ENCODE measurements around the gene VAV2. TPM values are rescaled to one million over a fixed set of nuclear protein-coding genes. Genes with fewer than 3 reads are reported as not detected.
A peak's percentile ranks its signal among the peaks of the same experiment; 100 is the strongest.

Gene VAV2
- polyA plus RNA-seq, 2 of the 4 experiments (the other 2 are of a cell fraction), result 9.8 to 21.4 TPM

DNA sequence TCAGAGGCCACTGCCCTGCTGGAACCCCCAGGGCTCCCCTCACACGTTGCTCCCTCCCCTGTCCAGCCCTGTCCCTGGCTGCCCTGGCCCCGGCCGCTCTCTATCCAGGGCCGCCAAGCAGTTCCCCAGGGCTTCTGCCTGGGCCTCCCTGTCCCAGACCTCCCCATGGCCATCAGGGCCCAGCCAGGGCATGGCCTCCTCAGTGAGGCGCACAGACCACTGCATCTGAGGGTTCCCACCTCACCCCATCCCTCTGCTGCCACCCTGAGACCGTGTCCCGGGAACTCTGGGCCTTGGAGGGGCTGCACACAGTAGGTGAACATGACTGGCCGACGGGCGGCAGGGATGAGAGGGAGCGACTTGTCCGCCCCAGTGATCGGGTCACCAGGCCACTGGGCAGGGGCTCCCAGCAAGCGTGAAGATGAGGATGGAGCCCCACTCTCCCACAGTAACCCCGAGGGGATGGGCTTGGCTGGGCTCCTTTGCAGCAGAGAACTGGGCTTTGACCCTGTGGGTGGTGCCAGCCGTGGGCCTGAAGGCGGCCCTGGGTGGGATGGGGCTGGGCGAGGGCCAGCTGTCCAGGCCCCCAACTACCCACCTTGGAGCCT is 145.5 kb downstream of the VAV2 start:
- H3K27ac ChIP-seq, result no peak overlapping the region
- no peaks in the 10 kb centered on the region for H3K4me1 ChIP-seq
- ChIA-PET CTCF (no interaction called here), POLR2A (no interaction called here)
- WGBS (ENCODE audit: missing lambda C conversion rate), result 95% methylated on average over 10 of the region's 18 CpGs
- FAIRE-seq (no peak), DNase-seq (ENCODE audit: low read depth in 1 of 2, low spot score in 1 of 2) (no peak), ATAC-seq (no peak)
- H3K9me3 ChIP-seq, result no peaks in the 10 kb centered on the region
- no peak overlapping the region for H3K4me3 ChIP-seq
- H3K4me2 ChIP-seq, result no peak overlapping the region
- TF ChIP-seq TFCP2L1 (CRISPR knock-in tag; IDR thresholded peaks at IDR 0.05), result no peak
- TF ChIP-seq, protein P1, sequence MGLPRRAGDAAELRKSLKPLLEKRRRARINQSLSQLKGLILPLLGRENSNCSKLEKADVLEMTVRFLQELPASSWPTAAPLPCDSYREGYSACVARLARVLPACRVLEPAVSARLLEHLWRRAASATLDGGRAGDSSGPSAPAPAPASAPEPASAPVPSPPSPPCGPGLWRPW (IDR thresholded peaks at IDR 0.05), result no peak
- TF ChIP-seq, protein P2, sequence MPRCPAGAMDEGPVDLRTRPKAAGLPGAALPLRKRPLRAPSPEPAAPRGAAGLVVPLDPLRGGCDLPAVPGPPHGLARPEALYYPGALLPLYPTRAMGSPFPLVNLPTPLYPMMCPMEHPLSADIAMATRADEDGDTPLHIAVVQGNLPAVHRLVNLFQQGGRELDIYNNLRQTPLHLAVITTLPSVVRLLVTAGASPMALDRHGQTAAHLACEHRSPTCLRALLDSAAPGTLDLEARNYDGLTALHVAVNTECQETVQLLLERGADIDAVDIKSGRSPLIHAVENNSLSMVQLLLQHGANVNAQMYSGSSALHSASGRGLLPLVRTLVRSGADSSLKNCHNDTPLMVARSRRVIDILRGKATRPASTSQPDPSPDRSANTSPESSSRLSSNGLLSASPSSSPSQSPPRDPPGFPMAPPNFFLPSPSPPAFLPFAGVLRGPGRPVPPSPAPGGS (IDR thresholded peaks at IDR 0.05), result no peak
- TF ChIP-seq, protein P3, sequence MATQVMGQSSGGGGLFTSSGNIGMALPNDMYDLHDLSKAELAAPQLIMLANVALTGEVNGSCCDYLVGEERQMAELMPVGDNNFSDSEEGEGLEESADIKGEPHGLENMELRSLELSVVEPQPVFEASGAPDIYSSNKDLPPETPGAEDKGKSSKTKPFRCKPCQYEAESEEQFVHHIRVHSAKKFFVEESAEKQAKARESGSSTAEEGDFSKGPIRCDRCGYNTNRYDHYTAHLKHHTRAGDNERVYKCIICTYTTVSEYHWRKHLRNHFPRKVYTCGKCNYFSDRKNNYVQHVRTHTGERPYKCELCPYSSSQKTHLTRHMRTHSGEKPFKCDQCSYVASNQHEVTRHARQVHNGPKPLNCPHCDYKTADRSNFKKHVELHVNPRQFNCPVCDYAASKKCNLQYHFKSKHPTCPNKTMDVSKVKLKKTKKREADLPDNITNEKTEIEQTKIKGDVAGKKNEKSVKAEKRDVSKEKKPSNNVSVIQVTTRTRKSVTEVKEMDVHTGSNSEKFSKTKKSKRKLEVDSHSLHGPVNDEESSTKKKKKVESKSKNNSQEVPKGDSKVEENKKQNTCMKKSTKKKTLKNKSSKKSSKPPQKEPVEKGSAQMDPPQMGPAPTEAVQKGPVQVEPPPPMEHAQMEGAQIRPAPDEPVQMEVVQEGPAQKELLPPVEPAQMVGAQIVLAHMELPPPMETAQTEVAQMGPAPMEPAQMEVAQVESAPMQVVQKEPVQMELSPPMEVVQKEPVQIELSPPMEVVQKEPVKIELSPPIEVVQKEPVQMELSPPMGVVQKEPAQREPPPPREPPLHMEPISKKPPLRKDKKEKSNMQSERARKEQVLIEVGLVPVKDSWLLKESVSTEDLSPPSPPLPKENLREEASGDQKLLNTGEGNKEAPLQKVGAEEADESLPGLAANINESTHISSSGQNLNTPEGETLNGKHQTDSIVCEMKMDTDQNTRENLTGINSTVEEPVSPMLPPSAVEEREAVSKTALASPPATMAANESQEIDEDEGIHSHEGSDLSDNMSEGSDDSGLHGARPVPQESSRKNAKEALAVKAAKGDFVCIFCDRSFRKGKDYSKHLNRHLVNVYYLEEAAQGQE (IDR thresholded peaks at IDR 0.05), result no peak
- TF ChIP-seq, protein P4, sequence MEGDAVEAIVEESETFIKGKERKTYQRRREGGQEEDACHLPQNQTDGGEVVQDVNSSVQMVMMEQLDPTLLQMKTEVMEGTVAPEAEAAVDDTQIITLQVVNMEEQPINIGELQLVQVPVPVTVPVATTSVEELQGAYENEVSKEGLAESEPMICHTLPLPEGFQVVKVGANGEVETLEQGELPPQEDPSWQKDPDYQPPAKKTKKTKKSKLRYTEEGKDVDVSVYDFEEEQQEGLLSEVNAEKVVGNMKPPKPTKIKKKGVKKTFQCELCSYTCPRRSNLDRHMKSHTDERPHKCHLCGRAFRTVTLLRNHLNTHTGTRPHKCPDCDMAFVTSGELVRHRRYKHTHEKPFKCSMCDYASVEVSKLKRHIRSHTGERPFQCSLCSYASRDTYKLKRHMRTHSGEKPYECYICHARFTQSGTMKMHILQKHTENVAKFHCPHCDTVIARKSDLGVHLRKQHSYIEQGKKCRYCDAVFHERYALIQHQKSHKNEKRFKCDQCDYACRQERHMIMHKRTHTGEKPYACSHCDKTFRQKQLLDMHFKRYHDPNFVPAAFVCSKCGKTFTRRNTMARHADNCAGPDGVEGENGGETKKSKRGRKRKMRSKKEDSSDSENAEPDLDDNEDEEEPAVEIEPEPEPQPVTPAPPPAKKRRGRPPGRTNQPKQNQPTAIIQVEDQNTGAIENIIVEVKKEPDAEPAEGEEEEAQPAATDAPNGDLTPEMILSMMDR (IDR thresholded peaks at IDR 0.05), result no peak
- TF ChIP-seq POLR2A (IDR thresholded peaks at IDR 0.05; ENCODE audit: low read length), result no peak
- TF ChIP-seq KDM1A (IDR thresholded peaks at IDR 0.05; ENCODE audit: low read depth), result no peak
- no peak for TF ChIP-seq FOSL2 (IDR thresholded peaks at IDR 0.05)
- no peak for TF ChIP-seq FOSL2 (CRISPR knock-in tag; IDR thresholded peaks at IDR 0.05)

DNA sequence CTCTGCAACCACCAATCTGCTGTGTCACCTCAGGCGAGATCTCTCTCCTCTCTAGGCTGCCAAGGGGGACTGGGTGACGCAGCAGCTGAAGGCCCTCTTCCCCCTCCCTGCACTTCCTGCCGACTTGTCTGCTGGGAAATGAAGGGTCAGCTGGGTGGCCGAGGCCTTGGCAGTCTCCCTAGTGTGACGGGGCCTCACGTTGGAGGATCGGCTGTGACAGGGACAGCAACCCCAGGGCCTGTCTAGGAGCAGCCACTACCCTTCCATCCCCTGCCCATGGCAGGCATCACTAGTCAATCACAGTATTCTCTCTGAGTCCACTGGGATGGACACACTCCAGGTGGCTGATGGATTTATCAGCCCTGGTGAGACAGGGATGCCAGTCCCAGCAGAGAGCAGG is 146.7 kb downstream of the VAV2 start:
- ChIA-PET CTCF (interaction anchor here (0.9 to 3.3 kb wide), 2 partner anchors 148 to 149 kb away, joined by 3 to 16 read pairs; no protein-coding TSS in a partner anchor), POLR2A (no interaction called here)
- DNase-seq (ENCODE audit: low read depth in 1 of 2, low spot score in 1 of 2), result no peak
- Histone ChIP-seq H3K4me3 (no peak overlapping the region), H3K27ac (peak overlapping the region in 1 of 2 experiments; percentile 14; a peak in 1 of 6 replicates), H3K9me3 (no peaks in the 10 kb centered on the region), H3K4me1 (no peaks in the 10 kb centered on the region), H3K4me2 (no peak overlapping the region)
- FAIRE-seq, result no peak
- ATAC-seq, result peak in 1 of 2 experiments; percentile 23; a peak in 3 of 6 replicates
- TF ChIP-seq RCOR1 (IDR thresholded peaks at IDR 0.05; ENCODE audit: low read depth, low read length) (no peak), EHMT2 (IDR thresholded peaks at IDR 0.05; ENCODE audit: low read depth) (no peak), JUN (IDR thresholded peaks at IDR 0.05) (no peak), JUNB (IDR thresholded peaks at IDR 0.05) (no peak), CBX2 (IDR thresholded peaks at IDR 0.05; ENCODE audit: borderline replicate concordance, low read depth) (no peak), EHF (CRISPR knock-in tag; IDR thresholded peaks at IDR 0.05) (no peak), ZC3H11A (IDR thresholded peaks at IDR 0.05) (no peak), HEYL (CRISPR knock-in tag; IDR thresholded peaks at IDR 0.05) (no peak), POLR2AphosphoS2 (conservative IDR thresholded peaks at IDR 0.05; ENCODE audit: low read length) (no peak), CHD2 (IDR thresholded peaks at IDR 0.05; ENCODE audit: low read length, partially characterized antibody) (no peak), EP300 (IDR thresholded peaks at IDR 0.05) (no peak)
- TF ChIP-seq, protein P5, sequence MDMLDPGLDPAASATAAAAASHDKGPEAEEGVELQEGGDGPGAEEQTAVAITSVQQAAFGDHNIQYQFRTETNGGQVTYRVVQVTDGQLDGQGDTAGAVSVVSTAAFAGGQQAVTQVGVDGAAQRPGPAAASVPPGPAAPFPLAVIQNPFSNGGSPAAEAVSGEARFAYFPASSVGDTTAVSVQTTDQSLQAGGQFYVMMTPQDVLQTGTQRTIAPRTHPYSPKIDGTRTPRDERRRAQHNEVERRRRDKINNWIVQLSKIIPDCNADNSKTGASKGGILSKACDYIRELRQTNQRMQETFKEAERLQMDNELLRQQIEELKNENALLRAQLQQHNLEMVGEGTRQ (IDR thresholded peaks at IDR 0.05), result no peak
- TF ChIP-seq, protein P3 (IDR thresholded peaks at IDR 0.05), result no peak
- TF ChIP-seq, protein P6, sequence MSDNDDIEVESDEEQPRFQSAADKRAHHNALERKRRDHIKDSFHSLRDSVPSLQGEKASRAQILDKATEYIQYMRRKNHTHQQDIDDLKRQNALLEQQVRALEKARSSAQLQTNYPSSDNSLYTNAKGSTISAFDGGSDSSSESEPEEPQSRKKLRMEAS (IDR thresholded peaks at IDR 0.05), result no peak
- TF ChIP-seq, protein P7, sequence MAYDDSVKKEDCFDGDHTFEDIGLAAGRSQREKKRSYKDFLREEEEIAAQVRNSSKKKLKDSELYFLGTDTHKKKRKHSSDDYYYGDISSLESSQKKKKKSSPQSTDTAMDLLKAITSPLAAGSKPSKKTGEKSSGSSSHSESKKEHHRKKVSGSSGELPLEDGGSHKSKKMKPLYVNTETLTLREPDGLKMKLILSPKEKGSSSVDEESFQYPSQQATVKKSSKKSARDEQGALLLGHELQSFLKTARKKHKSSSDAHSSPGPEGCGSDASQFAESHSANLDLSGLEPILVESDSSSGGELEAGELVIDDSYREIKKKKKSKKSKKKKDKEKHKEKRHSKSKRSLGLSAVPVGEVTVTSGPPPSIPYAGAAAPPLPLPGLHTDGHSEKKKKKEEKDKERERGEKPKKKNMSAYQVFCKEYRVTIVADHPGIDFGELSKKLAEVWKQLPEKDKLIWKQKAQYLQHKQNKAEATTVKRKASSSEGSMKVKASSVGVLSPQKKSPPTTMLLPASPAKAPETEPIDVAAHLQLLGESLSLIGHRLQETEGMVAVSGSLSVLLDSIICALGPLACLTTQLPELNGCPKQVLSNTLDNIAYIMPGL (CRISPR knock-in tag; IDR thresholded peaks at IDR 0.05; ENCODE audit: borderline replicate concordance), result no peak
- WGBS (ENCODE audit: missing lambda C conversion rate), result 92% methylated on average over 3 of the region's 7 CpGs

Measured in A549 (cell line).